NCI-H524 treated with DMSO at 0.1 percent for 48 hours (cell line): ENCODE measurements around the gene DSC2.
"Not testable (repeated sequence)": the region's sequence is repeated elsewhere in the genome, so short reads cannot be mapped to it uniquely, and the experiment has no call there.

ENCODE experiments used
- DNase-seq: peaks from one replicate; lab custom pipeline; 2025; lab: John Stamatoyannopoulos, UW

Gene DSC2

DNA sequence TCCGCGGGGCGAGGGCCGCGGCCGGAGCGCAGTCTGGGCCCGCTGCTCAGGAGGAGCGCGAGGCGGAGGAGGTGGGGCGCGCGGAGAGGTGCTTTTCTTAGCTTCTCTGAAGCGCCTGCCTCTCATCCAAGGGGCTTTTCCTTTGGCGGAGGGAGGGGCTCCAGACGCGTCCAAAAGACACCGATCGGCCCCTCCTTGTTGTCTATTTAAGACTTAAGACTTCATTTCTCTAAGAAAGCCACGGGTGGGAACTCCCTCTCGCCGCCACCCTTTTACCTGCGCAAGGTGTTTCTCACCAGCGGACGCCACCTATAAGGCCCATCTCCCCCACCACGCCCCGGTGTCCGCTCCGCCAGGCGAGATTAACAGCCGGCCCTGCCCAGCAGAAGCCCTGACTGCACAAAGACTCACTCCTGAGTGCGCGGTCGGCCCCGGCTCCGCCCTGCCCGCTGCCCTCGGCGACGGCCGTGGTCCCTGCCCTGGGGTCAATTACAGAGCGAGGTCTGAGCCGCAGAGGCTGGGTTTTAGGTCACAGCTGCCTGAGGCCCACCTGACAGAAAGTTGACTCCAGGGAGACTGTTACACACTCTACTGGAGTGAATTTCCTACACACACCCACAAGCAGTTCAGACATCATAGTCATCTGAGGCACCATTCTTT is at the start of gene DSC2:
DSC2 (minus strand) TSS at position 397 of the 660 bp plus-strand sequence. CDS start 450 bp downstream, outside the sequence.
- no peak for DNase-seq

- DNase-seq, result no peak
These were observed 47.1 kb upstream of the DSC2 start for GRCh38 chr18:31149351-31149750.

DNA sequence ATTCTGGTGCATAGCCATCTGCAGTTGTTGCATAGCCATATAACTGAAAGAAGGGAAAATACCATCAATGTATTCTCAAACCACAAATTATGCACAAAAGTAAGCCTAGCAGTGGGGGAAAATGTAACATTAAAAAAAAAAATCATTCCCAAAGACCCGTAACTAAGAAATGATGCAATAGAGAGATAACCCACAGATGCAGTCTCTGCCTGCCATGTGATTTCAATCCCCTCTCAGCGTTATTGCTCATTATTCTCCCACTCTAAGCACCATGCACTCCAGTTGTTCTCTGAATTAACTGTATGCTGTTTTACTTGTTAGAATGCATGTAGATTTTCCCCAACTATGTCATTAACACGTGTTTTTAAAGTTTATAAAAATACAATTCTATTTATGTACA is 46.4 kb upstream of the DSC2 start:
- no peak for DNase-seq

- DNase-seq, result no peak
These were observed 44.6 kb upstream of the DSC2 start for GRCh38 chr18:31146809-31147208.

DNA sequence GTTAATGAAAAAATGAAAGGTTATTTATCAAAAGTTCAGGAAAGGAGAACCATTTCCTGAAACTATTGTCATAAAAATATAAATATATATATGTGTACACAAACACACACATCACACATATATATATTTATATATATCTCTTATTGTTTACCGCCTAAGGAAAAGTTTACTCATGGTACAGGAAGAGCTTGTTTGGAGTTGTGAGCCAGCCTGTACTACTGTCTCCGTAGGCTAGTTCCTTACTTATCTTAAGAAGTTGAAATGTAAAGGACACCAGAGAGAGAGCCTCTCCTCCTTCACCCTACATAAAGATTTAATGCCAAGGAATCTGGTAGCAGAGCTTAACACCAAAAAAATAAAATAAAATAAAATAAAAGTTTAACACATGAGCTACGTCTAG is 40.8 kb upstream of the DSC2 start:
- no peak for DNase-seq

- DNase-seq, result no peak
These were observed 36.5 kb upstream of the DSC2 start for GRCh38 chr18:31138709-31139108.

- no peak for DNase-seq
These were observed 32.8 kb upstream of the DSC2 start for GRCh38 chr18:31134988-31135529.

DNA sequence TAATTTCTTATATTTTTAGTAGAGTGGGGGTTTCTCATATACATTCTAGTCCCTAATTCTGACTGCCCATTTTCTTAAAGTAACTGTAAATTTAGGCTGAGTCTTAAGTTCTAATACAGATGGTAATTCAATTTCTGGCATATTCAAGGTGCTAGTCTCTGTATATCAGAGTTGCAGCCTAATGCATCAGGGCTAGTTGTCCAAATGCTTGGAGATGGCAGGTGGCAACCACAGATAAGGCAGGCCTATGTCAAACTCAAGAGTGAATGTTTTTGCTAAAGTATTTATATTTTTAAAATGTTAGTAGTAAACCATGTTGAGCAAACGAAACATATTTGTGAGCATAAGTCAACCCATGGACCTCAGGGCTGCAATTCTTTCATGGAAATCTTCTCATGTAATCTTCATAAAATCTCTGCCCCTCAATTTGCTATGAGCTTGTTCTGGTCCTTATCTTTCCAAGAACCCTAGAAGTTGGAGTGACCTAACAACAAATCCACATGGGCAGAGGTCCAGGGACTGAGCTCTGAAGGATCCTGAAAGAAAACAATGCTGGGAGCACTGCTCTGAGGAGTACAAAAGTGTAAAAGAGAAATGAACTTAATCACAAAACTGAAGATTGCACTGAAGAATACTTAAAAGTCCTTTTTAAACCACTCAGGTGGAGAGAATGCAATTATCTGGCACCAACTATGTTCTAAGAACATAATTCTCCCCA is 27.3 kb upstream of the DSC2 start:
- no peak for DNase-seq

GRCh38 chr18:31125878-31126277 is 23.7 kb upstream of the DSC2 start:
- DNase-seq, result no peak

- not testable (repeated sequence) for DNase-seq
These were observed 20.9 kb upstream of the DSC2 start for GRCh38 chr18:31123125-31123524.

DNA sequence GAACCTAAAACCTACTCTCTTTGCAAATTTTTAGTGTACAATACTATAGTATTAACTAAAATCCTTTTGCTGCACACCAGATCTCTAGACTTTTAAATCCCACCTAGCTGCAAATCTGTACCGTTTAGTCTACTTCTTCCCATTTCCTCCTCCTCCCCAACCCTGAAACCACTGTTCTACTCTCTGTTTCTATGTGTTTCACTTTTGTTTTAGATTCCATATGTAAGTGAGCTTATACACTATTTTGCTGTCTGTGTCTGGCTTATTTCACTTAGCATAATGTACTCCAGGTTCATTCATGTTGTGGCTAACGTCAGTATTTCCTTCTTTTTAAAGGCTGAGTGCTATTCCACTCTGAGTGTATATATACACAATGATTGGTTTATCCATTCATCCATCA is 18.4 kb upstream of the DSC2 start:
- no peak for DNase-seq

GRCh38 chr18:31116853-31117595 is 14.8 kb upstream of the DSC2 start:
- DNase-seq, result no peak

DNA sequence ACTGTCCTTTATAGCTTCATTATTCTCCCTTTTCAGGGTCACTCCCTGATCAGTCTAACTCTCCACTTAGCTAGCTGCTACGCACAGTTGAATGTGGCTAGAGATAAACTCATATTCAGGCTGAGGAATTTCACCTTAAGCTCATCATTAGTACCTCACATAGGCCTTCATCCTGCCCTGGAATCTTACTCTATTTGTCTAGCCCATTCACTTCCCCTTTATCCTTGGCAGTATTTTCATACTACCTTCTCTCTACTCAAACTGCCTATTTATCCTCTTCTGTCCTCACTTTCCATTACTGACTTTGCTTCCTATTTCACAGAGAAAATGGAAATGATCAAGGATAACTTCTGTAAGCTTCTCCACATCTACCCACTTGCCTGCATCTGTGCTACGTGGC is 10.6 kb upstream of the DSC2 start:
- DNase-seq, result no peak

- no peak for DNase-seq
These were observed 3.5 kb upstream of the DSC2 start for GRCh38 chr18:31105733-31106132.

GRCh38 chr18:31104444-31104843 is 2.2 kb upstream of the DSC2 start:
- no peak for DNase-seq

DNA sequence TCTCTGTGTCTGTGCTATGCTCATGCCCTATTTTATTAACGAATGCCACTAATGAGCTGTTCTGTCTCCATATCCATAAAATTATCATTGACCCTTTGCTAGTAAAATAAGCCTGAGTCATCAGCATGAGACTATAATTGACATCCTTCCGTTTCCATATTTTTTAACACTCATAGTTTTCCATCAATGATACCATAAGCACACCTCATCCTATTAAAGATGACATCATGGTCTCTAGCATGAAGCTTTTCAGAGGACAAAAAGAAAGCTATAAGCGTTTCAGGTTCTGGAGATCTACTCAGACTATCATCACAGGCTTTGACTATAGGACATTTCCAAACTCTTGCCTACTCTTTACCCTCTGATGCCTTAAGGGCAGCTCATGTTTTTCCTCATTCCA is 1.2 kb upstream of the DSC2 start:
- DNase-seq, result no peak

- DNase-seq, result no peak
These were observed 720 bp upstream of the DSC2 start for GRCh38 chr18:31102941-31103340.

DNA sequence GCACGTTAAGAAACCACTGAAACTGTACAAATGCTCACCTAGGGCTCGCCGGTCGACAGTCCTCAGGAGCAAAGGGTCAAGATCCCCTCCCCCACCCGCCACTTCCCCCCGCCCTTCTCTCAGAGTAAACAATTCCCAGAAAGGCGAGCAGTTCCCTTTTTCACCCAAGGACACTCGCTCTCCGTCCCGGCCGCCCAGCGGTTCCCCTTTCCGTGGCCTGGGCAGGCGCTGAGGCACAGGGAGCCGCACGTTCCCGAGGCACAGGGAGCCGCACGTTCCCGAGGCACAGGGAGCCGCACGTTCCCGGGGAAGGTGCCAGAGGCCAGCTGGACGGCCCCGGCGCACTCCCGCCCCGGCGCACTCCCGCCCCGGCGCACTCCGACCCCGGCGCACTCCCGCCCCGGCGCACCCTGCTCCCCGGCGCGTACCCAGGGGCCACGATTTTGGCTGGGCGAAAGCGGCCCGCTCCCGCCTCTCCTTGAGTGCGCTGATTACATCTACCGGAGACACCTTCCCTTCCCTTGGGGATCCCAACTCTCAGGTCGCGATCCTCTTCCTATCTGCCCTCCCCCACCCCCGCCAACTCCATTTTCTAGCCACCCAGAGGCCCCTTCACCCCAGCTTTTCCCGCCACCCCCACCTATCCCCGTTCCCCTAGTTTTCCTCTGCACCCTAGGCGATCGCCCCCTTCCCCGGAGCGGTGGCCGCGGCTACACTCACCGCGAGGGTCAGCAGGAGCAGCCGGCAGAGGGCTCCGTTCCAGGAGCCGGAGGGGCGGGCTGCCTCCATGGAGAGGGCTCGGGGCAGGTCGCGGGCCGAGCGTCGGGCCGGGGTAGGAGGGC is 817 bp downstream of the DSC2 start:
- DNase-seq, result no peak

DNA sequence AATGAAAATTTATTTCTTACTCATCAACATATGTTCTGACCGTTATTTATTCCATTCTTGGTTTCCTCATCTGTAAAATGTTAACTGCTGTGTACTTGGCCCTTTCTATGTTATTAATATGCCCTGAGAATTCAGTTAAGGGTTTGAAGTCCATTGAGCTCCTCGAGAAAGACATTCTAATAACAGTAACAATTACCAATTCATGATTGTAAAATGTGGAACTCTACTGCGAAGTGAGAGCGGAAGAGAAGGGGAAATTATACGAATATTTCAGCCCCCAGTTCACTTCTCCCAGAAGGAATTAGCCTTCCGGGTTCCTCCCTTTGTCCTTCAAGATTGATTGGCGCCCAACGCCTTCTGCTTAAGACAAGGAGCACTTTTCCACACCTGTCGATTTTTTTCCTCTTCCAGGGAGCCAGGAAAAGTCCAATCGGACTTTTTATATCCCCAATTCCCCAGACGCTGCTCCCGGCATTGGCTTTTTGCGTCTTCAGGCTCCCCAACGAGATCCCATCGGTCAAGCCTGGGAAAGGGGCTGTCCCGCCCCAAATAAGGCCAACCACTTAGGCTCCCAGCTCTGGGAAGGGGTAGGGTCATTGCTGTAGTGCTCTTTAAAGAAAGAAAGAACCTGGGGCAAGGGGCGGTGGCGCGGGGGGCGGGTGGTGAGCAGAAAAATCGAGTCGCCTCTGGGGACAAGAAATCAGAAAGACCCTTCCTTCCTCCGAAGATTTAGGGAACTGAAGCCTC is 1.6 kb downstream of the DSC2 start:
- DNase-seq, result no peak

- DNase-seq, result no peak
These were observed 2.6 kb downstream of the DSC2 start for GRCh38 chr18:31099450-31100230.
